Fibroblast of lung (primary cell): ENCODE measurements around the gene ALDOB. TPM values are rescaled to one million over a fixed set of nuclear protein-coding genes. Genes with fewer than 3 reads are reported as not detected.

Experiments
- DNase-seq, 2 donors: peaks; one replicate each; pipeline versions ENCODE4 v3.0.0 to v3.0.0-alpha.2; 2010; ENCODE audit warnings: low read depth in 2 of 2
- H2AFZ ChIP-seq: 2 replicates; pipeline ENCODE4 v1.5.1; 2012; ENCODE audit warnings: low read length, control low read depth, inconsistent platforms
- H3K27ac ChIP-seq: 2 replicates; pipeline ENCODE4 v1.5.1; 2011; ENCODE audit warnings: low read length, control low read depth; ENCODE audit not compliant: insufficient read depth
- H3K27me3 ChIP-seq: 2 replicates; pipeline ENCODE4 v1.5.1; 2011; ENCODE audit warnings: mild to moderate bottlenecking, low read length; ENCODE audit not compliant: control insufficient read depth, insufficient read depth
- H3K36me3 ChIP-seq: 2 replicates; pipeline ENCODE4 v1.5.1; 2011; ENCODE audit warnings: low read length; ENCODE audit not compliant: control insufficient read depth, insufficient read depth
- H3K4me1 ChIP-seq: 2 replicates; pipeline ENCODE4 v1.5.1; 2011; ENCODE audit warnings: low read length; ENCODE audit not compliant: control insufficient read depth, insufficient read depth; ENCODE audit errors: extremely low read depth
- H3K4me2 ChIP-seq: 2 replicates; pipeline ENCODE4 v1.5.1; 2011; ENCODE audit warnings: low read length, control low read depth; ENCODE audit not compliant: insufficient read depth; ENCODE audit errors: extremely low read depth
- H3K4me3 ChIP-seq, 4 experiments: fragments of 200-600 bp in 1 of 4; sonication (generic) in 1 of 4; replicated peaks in 1 of 4; 2 replicates each; pipeline ENCODE4 v1.5.1; 2011 to 2016; ENCODE audit warnings: low read length in 4 of 4, low read depth in 3 of 4, mild to moderate bottlenecking in 3 of 4, control low read depth in 2 of 4, inconsistent platforms in 1 of 4, mixed read lengths in 1 of 4; ENCODE audit not compliant: insufficient read depth in 1 of 4; ENCODE audit errors: control extremely low read depth in 1 of 4
- H3K79me2 ChIP-seq: 2 replicates; pipeline ENCODE4 v1.5.1; 2012; ENCODE audit warnings: mild to moderate bottlenecking, low read length, inconsistent platforms; ENCODE audit not compliant: control insufficient read depth, insufficient read depth
- H3K9ac ChIP-seq: 2 replicates; pipeline ENCODE4 v1.5.1; 2011; ENCODE audit warnings: mild to moderate bottlenecking, low read length, control low read depth; ENCODE audit not compliant: insufficient read depth
- H3K9me3 ChIP-seq: 2 replicates; pipeline ENCODE4 v1.5.1; 2012; ENCODE audit warnings: low read depth, low read length; ENCODE audit not compliant: control insufficient read depth, insufficient read depth
- H4K20me1 ChIP-seq: 2 replicates; pipeline ENCODE4 v1.5.1; 2011; ENCODE audit warnings: low read length; ENCODE audit not compliant: control insufficient read depth, insufficient read depth; ENCODE audit errors: extremely low read depth
- CTCF ChIP-seq, 2 donors: IDR thresholded peaks in 1 of 2; conservative IDR thresholded peaks in 1 of 2; 1 replicate in 1 of 2; 2 replicates in 1 of 2; pipeline ENCODE4 v1.5.1; 2011 to 2012; ENCODE audit warnings: low read length in 2 of 2, control low read depth in 1 of 2, inconsistent platforms in 1 of 2, low read depth in 1 of 2, mild to moderate bottlenecking in 1 of 2
- EZH2 ChIP-seq: IDR thresholded peaks from 2 replicates; pipeline ENCODE4 v1.5.1; 2012; ENCODE audit warnings: low read length, control low read depth, mild to moderate bottlenecking; ENCODE audit errors: missing control alignments
- polyA minus RNA-seq: library from RNA; depleted of rRNA, polyadenylated mRNA; stranded (reverse); fragments of >200 nt; gene quantifications from 2 replicates; pipeline ENCODE4 v1.2.3, GENCODE V29; 2011; ENCODE audit warnings: low replicate concordance
- polyA plus RNA-seq, 2 donors: library from polyadenylated mRNA; depleted of rRNA in 1 of 2; stranded (reverse) in 1 of 2; unstranded in 1 of 2; fragments of >200 nt; gene quantifications; 2 replicates each; pipeline ENCODE4 v1.2.1, GENCODE V29; 2011 to 2012; ENCODE audit warnings: missing spikeins in 1 of 2
- total RNA-seq: library from RNA; depleted of rRNA; stranded (reverse); fragments of >200 nt; gene quantifications from 2 replicates; pipeline ENCODE4 v1.2.1, GENCODE V29; 2014

ALDOB gene
- not detected in 2 replicates for total RNA-seq
- not detected in 2 replicates for polyA plus RNA-seq
- polyA plus RNA-seq (2012): not detected in 2 replicates
- polyA minus RNA-seq: not detected in 2 replicates

- no peak within 1 kb of the TSS for H3K4me2 ChIP-seq
- no peak for TF ChIP-seq CTCF (conservative IDR thresholded peaks at IDR 0.05 in 1 of 2, IDR thresholded peaks at IDR 0.05 in 1 of 2; ENCODE audit: low read depth in 1 of 2, low read length in 2 of 2)
- DNase-seq: no peak
- H3K27ac ChIP-seq: no peak within 1 kb of the TSS
- no peak within 1 kb of the TSS for H2AFZ ChIP-seq
- H3K4me1 ChIP-seq: no peaks in the 10 kb centered on the region
- no peaks in the 10 kb centered on the region for H3K36me3 ChIP-seq
- no peak within 1 kb of the TSS for H3K9ac ChIP-seq
- H4K20me1 ChIP-seq: no peaks in the 10 kb centered on the region
- no peak within 1 kb of the TSS for H3K4me3 ChIP-seq
- H3K79me2 ChIP-seq: no peaks in the 10 kb centered on the region
- no peaks in the 10 kb centered on the region for H3K9me3 ChIP-seq
- H3K27me3 ChIP-seq: no peaks in the 10 kb centered on the region
These were observed at the start of gene ALDOB for GRCh38 chr9:101435601-101436079. Gene ALDOB (minus strand): TSS chr9:101435774. CDS start chr9:101430887, 4,887 bp downstream.

DNA sequence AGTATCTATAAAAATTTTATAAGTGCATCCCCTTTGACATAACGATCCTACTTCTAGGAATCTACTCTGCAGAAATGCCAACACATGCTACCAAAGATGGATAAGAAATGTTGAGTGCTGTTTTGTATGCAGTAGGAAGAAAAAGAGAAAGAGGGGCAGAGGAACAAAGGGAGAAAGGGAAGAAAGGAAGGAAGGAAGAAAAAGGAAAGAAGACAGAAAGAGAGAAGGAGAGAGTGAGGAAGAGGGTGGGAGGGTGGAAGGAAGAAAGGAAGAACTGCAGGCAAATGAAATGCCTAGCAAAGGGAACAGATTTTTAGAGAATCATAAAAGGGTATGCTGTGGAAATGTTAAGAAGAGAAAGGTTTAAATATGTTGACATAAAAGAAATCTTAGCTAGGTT lies 48.5 kb upstream of the ALDOB start:
- Histone ChIP-seq H4K20me1 (no peaks in the 10 kb centered on the region), H3K36me3 (no peaks in the 10 kb centered on the region), H3K79me2 (no peaks in the 10 kb centered on the region), H3K27me3 (peaks cover 7% of the 10 kb centered on the region), H3K4me2 (no peak overlapping the region), H3K27ac (no peak overlapping the region), H2AFZ (no peak overlapping the region), H3K9ac (no peak overlapping the region), H3K4me3 (no peak overlapping the region), H3K4me1 (no peaks in the 10 kb centered on the region), H3K9me3 (no peaks in the 10 kb centered on the region)
- no peak for DNase-seq
- TF ChIP-seq CTCF (conservative IDR thresholded peaks at IDR 0.05 in 1 of 2, IDR thresholded peaks at IDR 0.05 in 1 of 2; ENCODE audit: low read depth in 1 of 2, low read length in 2 of 2): no peak
- no peak for TF ChIP-seq EZH2

DNA sequence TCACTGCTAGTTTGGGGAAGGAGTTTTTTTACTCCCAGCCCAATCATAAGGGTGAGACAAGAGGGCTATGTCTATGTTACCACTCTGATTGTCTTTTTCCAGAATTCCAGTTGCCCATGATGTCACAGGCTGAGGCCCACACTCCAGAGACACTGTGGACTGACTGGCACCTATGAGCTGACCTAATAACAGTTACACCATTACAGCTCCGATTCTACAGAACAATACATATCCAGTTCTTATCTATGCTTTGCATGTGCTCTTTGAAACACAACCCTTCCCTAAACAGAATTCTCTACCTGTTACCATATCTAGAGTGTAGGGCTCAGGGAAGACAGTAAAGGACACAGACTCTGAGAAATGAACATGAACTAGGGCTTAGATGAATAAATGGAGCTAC lies 45.7 kb upstream of the ALDOB start:
- H3K79me2 ChIP-seq: no peaks in the 10 kb centered on the region
- H4K20me1 ChIP-seq: no peaks in the 10 kb centered on the region
- no peak overlapping the region for H3K9ac ChIP-seq
- no peak for DNase-seq
- no peak for TF ChIP-seq EZH2
- TF ChIP-seq CTCF (conservative IDR thresholded peaks at IDR 0.05 in 1 of 2, IDR thresholded peaks at IDR 0.05 in 1 of 2; ENCODE audit: low read depth in 1 of 2, low read length in 2 of 2): no peak
- H3K4me1 ChIP-seq: no peaks in the 10 kb centered on the region
- no peaks in the 10 kb centered on the region for H3K36me3 ChIP-seq
- no peak overlapping the region for H2AFZ ChIP-seq
- no peak overlapping the region for H3K4me3 ChIP-seq
- H3K9me3 ChIP-seq: no peaks in the 10 kb centered on the region
- no peak overlapping the region for H3K27ac ChIP-seq
- H3K27me3 ChIP-seq: peaks cover 3% of the 10 kb centered on the region
- H3K4me2 ChIP-seq: no peak overlapping the region
